Airway epithelial cell (primary cell): ENCODE measurements around the gene HMGCS1. TPM values are rescaled to one million over a fixed set of nuclear protein-coding genes. Genes with fewer than 3 reads are reported as not detected.

ENCODE experiments used
- total RNA-seq: library from RNA; depleted of rRNA; stranded (reverse); fragments of >200 nt; gene quantifications from 2 replicates; pipeline ENCODE4 v1.2.3, GENCODE V29; 2015

Gene HMGCS1
- 182 and 202 TPM in 2 replicates for total RNA-seq

DNA sequence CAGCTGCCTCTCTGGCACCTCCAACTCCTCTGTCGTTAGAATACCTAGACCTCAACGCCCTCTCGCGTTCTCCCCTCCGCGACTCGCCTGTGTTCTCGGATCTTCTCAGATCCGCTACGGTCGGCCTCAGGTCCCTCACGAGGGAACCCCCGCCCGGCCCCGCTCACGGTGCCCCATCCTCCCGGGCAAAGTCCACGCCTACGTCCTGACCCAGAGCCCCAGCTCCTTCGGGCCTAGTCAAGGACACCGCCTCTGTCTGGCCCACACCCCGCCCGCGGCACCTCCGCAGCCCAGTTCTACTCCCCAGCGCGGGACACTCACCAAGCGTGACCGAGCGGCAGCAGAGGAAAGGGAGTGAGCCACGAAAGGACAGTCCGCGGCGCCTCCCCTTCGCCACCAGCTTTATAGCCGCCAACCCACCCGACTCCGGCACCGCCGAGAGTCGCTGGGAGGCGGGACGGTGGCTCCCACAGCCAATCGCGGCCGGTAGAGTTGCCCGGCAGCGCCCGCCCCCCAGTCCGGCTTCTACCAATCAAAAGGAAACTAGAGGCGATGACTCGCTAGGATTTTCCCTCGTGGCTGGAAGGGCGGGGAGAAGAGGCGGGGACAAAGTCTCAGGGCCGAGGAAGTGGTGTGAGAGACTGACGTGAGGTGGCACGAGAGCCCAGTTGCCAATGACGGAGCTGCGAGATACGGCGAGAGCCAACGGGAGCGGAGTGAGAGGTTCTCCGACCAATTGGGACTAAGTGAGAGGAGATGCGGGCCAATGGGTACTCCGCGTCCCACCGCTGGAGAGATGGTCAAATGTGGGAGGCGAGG is at the start of gene HMGCS1:
HMGCS1 (minus strand) TSS at position 378 of the 819 bp plus-strand sequence. CDS start 14,447 bp downstream, outside the sequence.

Other genes with a start within 250 kb of the HMGCS1 start
- 17.1 and 20.1 TPM in 2 replicates for gene ZNF131, start 192.5 kb downstream of the HMGCS1 start, total RNA-seq
- not detected in 2 replicates for gene NIM1K, start 121.2 kb downstream of the HMGCS1 start, total RNA-seq
- 1.2 and 1.6 TPM in 2 replicates for gene CCL28, start 99.0 kb upstream of the HMGCS1 start, total RNA-seq
- 7.1 and 14.9 TPM in 2 replicates for gene TMEM267, start 170.5 kb upstream of the HMGCS1 start, total RNA-seq
- gene C5orf34, start 201.7 kb upstream of the HMGCS1 start, total RNA-seq, result 2.2 and 3.2 TPM in 2 replicates
- 60.8 and 67.9 TPM in 2 replicates for gene PAIP1, start 243.7 kb upstream of the HMGCS1 start, total RNA-seq